Gastroesophageal sphincter (tissue), 4 donors: ENCODE measurements around the gene KCNK7. TPM values are rescaled to one million over a fixed set of nuclear protein-coding genes. Genes with fewer than 3 reads are reported as not detected.

ENCODE experiments used
- ATAC-seq: fragments of 150-250 bp; one replicate; pipeline ENCODE4 v1.9.1; 2016; ENCODE audit warnings: mild to moderate bottlenecking, moderate library complexity
- H3K27ac ChIP-seq, 4 donors: fragments of 200-600 bp; sonication (generic) in 3 of 4; 1 replicate in 3 of 4; 2 replicates in 1 of 4; pipeline ENCODE4 v1.5.1; 2016 to 2019
- H3K27me3 ChIP-seq: fragments of 200-600 bp; sonication (generic); one replicate; pipeline ENCODE4 v1.5.1; 2019
- H3K36me3 ChIP-seq, 2 donors: fragments of 200-600 bp; sonication (generic); one replicate each; pipeline ENCODE4 v1.5.1; 2019; ENCODE audit warnings: control low read depth in 1 of 2
- H3K4me1 ChIP-seq, 3 donors: fragments of 200-600 bp; sonication (generic); 1 replicate in 2 of 3; 2 replicates in 1 of 3; pipeline ENCODE4 v1.5.1; 2016 to 2019; ENCODE audit warnings: control low read depth in 2 of 3
- H3K4me3 ChIP-seq, 2 donors: fragments of 200-600 bp; sonication (generic); one replicate each; pipeline ENCODE4 v1.5.1; 2019; ENCODE audit warnings: mild to moderate bottlenecking in 1 of 2, moderate library complexity in 1 of 2
- H3K9me3 ChIP-seq, 3 donors: fragments of 200-600 bp; sonication (generic); one replicate each; pipeline ENCODE4 v1.5.1; 2017 to 2019; ENCODE audit warnings: control low read depth in 2 of 3
- CTCF ChIP-seq, 4 experiments: fragments of 200-600 bp in 2 of 4; fragments of 450-650 bp in 2 of 4; sonication (generic) in 1 of 4; IDR thresholded peaks; one replicate each; pipeline ENCODE4 v1.5.1; 2017 to 2019; ENCODE audit warnings: antibody characterized with exemption in 4 of 4, mild to moderate bottlenecking in 2 of 4, moderate library complexity in 2 of 4
- EP300 ChIP-seq: sonication (generic); formaldehyde crosslinking; IDR thresholded peaks from one replicate; pipeline ENCODE4 v1.6.1; 2017; ENCODE audit warnings: antibody characterized with exemption, mild to moderate bottlenecking
- POLR2A ChIP-seq, 2 donors: fragments of 450-650 bp; IDR thresholded peaks; one replicate each; pipeline ENCODE4 v1.6.1; 2017; ENCODE audit warnings: antibody characterized with exemption in 2 of 2, mild to moderate bottlenecking in 2 of 2, moderate library complexity in 1 of 2
- POLR2AphosphoS5 ChIP-seq: sonication (generic); formaldehyde crosslinking; IDR thresholded peaks from one replicate; pipeline ENCODE4 v1.6.1; 2017; ENCODE audit warnings: antibody characterized with exemption
- WGBS, 2 donors: methylation state at CpG; one replicate each; pipeline ENCODE4 v1.1.5; 2018; ENCODE audit warnings: low coverage in 1 of 2; 5-methylcytosine and 5-hydroxymethylcytosine counted together
- total RNA-seq, 4 donors: library from RNA; depleted of rRNA; stranded (reverse); fragments of >200 nt; gene quantifications; one replicate each; pipeline ENCODE4 v1.1.0, GENCODE V29; 2016

The KCNK7 gene
- total RNA-seq, 4 donors from 2014 or later, result 0.40 to 1.5 (median 0.93) TPM; not detected in 1

GRCh38 chr11:65556470-65557279 is 38.9 kb downstream of the KCNK7 start:
- Histone ChIP-seq H3K27me3 (no peaks in the 10 kb centered on the region), H3K4me3 (peak overlapping the region; percentile 59 to 79), H3K9me3 (no peaks in the 10 kb centered on the region), H3K4me1 (peaks cover 0 to 90% (median 59%) of the 10 kb centered on the region in 3 donors), H3K27ac (peak overlapping the region; percentile 90 to 100 (median 98)), H3K36me3 (peaks cover 0 to 26% of the 10 kb centered on the region in 2 donors)
- 65% methylated on average over 7 of the region's 12 CpGs; no CpG with 5 or more reads in 1 of the 2 donors for WGBS, 2 donors
- ATAC-seq, result no peak
- no peak for TF ChIP-seq CTCF (IDR thresholded peaks at IDR 0.05)
- no peak for TF ChIP-seq POLR2AphosphoS5
- TF ChIP-seq EP300, result no peak
- no peak for TF ChIP-seq POLR2A (IDR thresholded peaks at IDR 0.05)

- no peak overlapping the region for H3K4me3 ChIP-seq
Observed at GRCh38 chr11:65555693-65556231, 39.8 kb downstream of the KCNK7 start.

GRCh38 chr11:65554842-65555430 is 40.7 kb downstream of the KCNK7 start:
- WGBS, 2 donors, result 75 to 88% methylated on average over 2 to 3 of the region's 4 CpGs

More at GRCh38 chr11:65555693-65556231, 39.8 kb downstream of the KCNK7 start:
- peaks cover 0 to 35% of the 10 kb centered on the region in 2 donors for H3K36me3 ChIP-seq
- ATAC-seq, result peak; percentile 23
- H3K9me3 ChIP-seq, result no peaks in the 10 kb centered on the region
- no peaks in the 10 kb centered on the region for H3K27me3 ChIP-seq
- TF ChIP-seq POLR2AphosphoS5 (peak; percentile 39), CTCF (IDR thresholded peaks at IDR 0.05) (no peak)
- H3K27ac ChIP-seq, result peak overlapping the region in 3 of 4 donors; percentile 97 to 100 (median 98)
- WGBS, 2 donors, result no CpG with 5 or more reads among the region's 6 CpGs
- H3K4me1 ChIP-seq, result peaks cover 0 to 84% (median 54%) of the 10 kb centered on the region in 3 donors

GRCh38 chr11:65554057-65554818 is 41.4 kb downstream of the KCNK7 start:
- Histone ChIP-seq H3K27me3 (no peaks in the 10 kb centered on the region), H3K27ac (peak overlapping the region in 3 of 4 donors; percentile 3 to 98 (median 97)), H3K4me1 (peaks cover 0 to 69% (median 40%) of the 10 kb centered on the region in 3 donors), H3K9me3 (no peaks in the 10 kb centered on the region), H3K4me3 (no peak overlapping the region), H3K36me3 (peaks cover 0 to 48% of the 10 kb centered on the region in 2 donors)
- ATAC-seq, result no peak
- 40 to 77% methylated on average over 1 to 6 of the region's 27 CpGs for WGBS, 2 donors
- TF ChIP-seq POLR2A (IDR thresholded peaks at IDR 0.05) (no peak), POLR2AphosphoS5 (no peak), CTCF (IDR thresholded peaks at IDR 0.05) (no peak), EP300 (no peak)

More at GRCh38 chr11:65554842-65555430, 40.7 kb downstream of the KCNK7 start:
- Histone ChIP-seq H3K4me1 (peaks cover 0 to 76% (median 46%) of the 10 kb centered on the region in 3 donors), H3K4me3 (no peak overlapping the region), H3K36me3 (peaks cover 0 to 43% of the 10 kb centered on the region in 2 donors), H3K27ac (peak overlapping the region in 3 of 4 donors; percentile 97 to 100 (median 98)), H3K9me3 (no peaks in the 10 kb centered on the region), H3K27me3 (no peaks in the 10 kb centered on the region)
- no peak for ATAC-seq
- TF ChIP-seq POLR2AphosphoS5 (no peak), POLR2A (IDR thresholded peaks at IDR 0.05) (no peak), EP300 (no peak), CTCF (IDR thresholded peaks at IDR 0.05) (no peak)
